ENCODE results near the gene MAFG. TPM values are rescaled to one million over a fixed set of nuclear protein-coding genes. Genes with fewer than 3 reads are reported as not detected.

The MAFG gene
- total RNA-seq, 1 donor from 2014 or later = 10.4 TPM

DNA sequence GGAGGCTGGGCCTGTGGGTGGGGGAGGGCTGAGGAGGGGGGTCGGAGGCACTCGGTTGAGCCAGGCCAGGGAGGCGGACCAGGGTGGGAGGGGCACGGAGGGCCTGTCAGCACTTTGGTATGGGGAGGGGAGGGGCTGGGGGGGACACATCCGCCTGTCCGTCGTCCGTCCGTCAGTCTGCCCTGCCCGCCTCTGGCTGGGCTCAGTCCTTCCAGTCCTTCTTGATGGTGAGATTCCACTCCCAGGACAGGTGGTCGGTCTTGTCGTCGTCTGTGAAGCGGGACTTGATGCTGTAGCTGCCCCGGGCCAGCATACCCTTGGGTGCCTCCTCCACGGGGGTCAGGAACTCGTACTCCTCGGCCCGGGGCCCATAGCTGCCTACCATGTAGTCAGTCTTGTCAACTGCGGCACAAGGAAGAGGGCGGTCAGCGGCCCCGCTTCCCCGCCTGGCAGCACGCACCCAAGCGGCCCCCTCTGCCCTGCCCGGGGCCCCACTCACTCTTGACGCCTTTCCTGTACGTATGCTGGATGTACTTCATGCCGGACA lies 58.8 kb downstream of the MAFG start:
- DNase-seq (ENCODE audit: low read depth in 2 of 2) = peak in 1 of 2 donors; percentile 40

Other genes starting within 250 kb of the MAFG start
- gene ARL16, start 243.9 kb downstream of the MAFG start, total RNA-seq = 25.4 and 28.2 TPM in 2 replicates
- 41.1 and 49.4 TPM in 2 replicates for gene HGS, start 243.7 kb downstream of the MAFG start, total RNA-seq
- gene MRPL12, start 224.4 kb downstream of the MAFG start, total RNA-seq = 8.7 and 8.9 TPM in 2 replicates
- gene SLC25A10, start 215.5 kb downstream of the MAFG start, total RNA-seq = 13.9 and 17.7 TPM in 2 replicates
- gene GCGR, start 123.6 kb downstream of the MAFG start, total RNA-seq = not detected in 2 replicates
- gene MCRIP1, start 94.4 kb downstream of the MAFG start, total RNA-seq = 81.8 and 133 TPM in 2 replicates
- gene PPP1R27, start 92.7 kb downstream of the MAFG start, total RNA-seq = not detected in 2 replicates
- gene P4HB, start 67.2 kb downstream of the MAFG start, total RNA-seq = 634 and 739 TPM in 2 replicates
- 97.7 and 157 TPM in 2 replicates for gene ARHGDIA, start 56.4 kb downstream of the MAFG start, total RNA-seq
- 142 and 181 TPM in 2 replicates for gene ALYREF, start 36.1 kb downstream of the MAFG start, total RNA-seq
- 108 and 109 TPM in 2 replicates for gene ANAPC11, start 36.0 kb downstream of the MAFG start, total RNA-seq
- 0.13 TPM in 1 of 2 replicates, not detected in the other for gene NPB, start 25.5 kb downstream of the MAFG start, total RNA-seq
- gene PCYT2, start 16.3 kb downstream of the MAFG start, total RNA-seq = 30.2 and 40.4 TPM in 2 replicates
- gene SIRT7, start 9.6 kb downstream of the MAFG start, total RNA-seq = 11.9 and 12.3 TPM in 2 replicates
- 60.8 and 71.2 TPM in 2 replicates for gene PYCR1, start 9.6 kb upstream of the MAFG start, total RNA-seq
- gene MYADML2, start 19.5 kb upstream of the MAFG start, total RNA-seq = not detected in 2 replicates
- gene NOTUM, start 33.5 kb upstream of the MAFG start, total RNA-seq = under 0.01 TPM in 2 replicates
- 22.0 and 23.4 TPM in 2 replicates for gene ASPSCR1, start 49.9 kb upstream of the MAFG start, total RNA-seq
- gene CENPX, start 95.1 kb upstream of the MAFG start, total RNA-seq = 23.5 and 38.6 TPM in 2 replicates
- 10.0 and 10.1 TPM in 2 replicates for gene LRRC45, start 95.6 kb upstream of the MAFG start, total RNA-seq
- 12.5 and 14.5 TPM in 2 replicates for gene RAC3, start 103.9 kb upstream of the MAFG start, total RNA-seq
- gene DCXR, start 110.0 kb upstream of the MAFG start, total RNA-seq = 33.1 and 42.7 TPM in 2 replicates
- 16.4 and 28.2 TPM in 2 replicates for gene RFNG, start 124.1 kb upstream of the MAFG start, total RNA-seq
- gene GPS1, start 124.2 kb upstream of the MAFG start, total RNA-seq = 67.1 and 86.6 TPM in 2 replicates
- 35.6 and 44.1 TPM in 2 replicates for gene DUS1L, start 138.1 kb upstream of the MAFG start, total RNA-seq
- gene FASN, start 170.5 kb upstream of the MAFG start, total RNA-seq = 54.4 and 61.1 TPM in 2 replicates